Activated CD8-positive, alpha-beta T cell treated with anti-CD3 and anti-CD28 coated beads for 36 hours (primary cell): ENCODE data around the gene DCAF8. TPM values are rescaled to one million over a fixed set of nuclear protein-coding genes. Genes with fewer than 3 reads are reported as not detected.

Experiments
- ATAC-seq: fragments of 200-7000 bp; cut with Tn5 transposase; one replicate; pipeline ENCODE4 v1.10.0; 2021; ENCODE audit warnings: mild to moderate bottlenecking, moderate library complexity
- CTCF ChIA-PET: fragments of 350-600 bp; sonication (Branson Sonifier 250); formaldehyde crosslinking; loops from one replicate; lab custom pipeline; 2021; ENCODE audit warnings: antibody characterized with exemption; lab: Charles Lee
- POLR2A ChIA-PET: fragments of 350-600 bp; sonication (Branson Sonifier 250); formaldehyde crosslinking; loops from one replicate; lab custom pipeline; 2021; ENCODE audit warnings: antibody characterized with exemption; lab: Charles Lee
- DNase-seq: peaks from one replicate; pipeline ENCODE4 v3.0.0-alpha.2; 2020
- H3K27ac Mint-ChIP-seq: one replicate; pipeline ENCODE4 v1.8.0; 2021; ENCODE audit warnings: mild to moderate bottlenecking, mixed read lengths
- H3K27me3 Mint-ChIP-seq: one replicate; pipeline ENCODE4 v1.8.0; 2021; ENCODE audit warnings: mixed read lengths
- H3K36me3 Mint-ChIP-seq: one replicate; pipeline ENCODE4 v1.8.0; 2021; ENCODE audit warnings: low read depth, mixed read lengths
- H3K4me1 Mint-ChIP-seq: one replicate; pipeline ENCODE4 v1.8.0; 2021; ENCODE audit warnings: low read depth, mixed read lengths
- H3K4me3 Mint-ChIP-seq: one replicate; pipeline ENCODE4 v1.8.0; 2021; ENCODE audit warnings: mild to moderate bottlenecking, moderate library complexity, mixed read lengths
- H3K9me3 Mint-ChIP-seq: one replicate; pipeline ENCODE4 v1.8.0; 2021; ENCODE audit warnings: mixed read lengths
- intact Hi-C: fragments of 100-400 bp; cut with micrococcal nuclease; formaldehyde crosslinking; loops from one replicate; pipeline ENCODE4 v1.10.0; 2022
- total RNA-seq, 2 experiments: library from RNA; stranded (reverse); gene quantifications; one replicate each; pipeline ENCODE4 v1.2.3, GENCODE V29; 2021
- TF ChIP-seq, protein P1 (sequence below): fragments of 200-600 bp; IDR thresholded peaks from one replicate; pipeline ENCODE4 v1.8.0; 2022; ENCODE audit warnings: antibody characterized with exemption, mild to moderate bottlenecking

The DCAF8 gene
- total RNA-seq, 2 experiments from 2014 or later, result 116 TPM

DNA sequence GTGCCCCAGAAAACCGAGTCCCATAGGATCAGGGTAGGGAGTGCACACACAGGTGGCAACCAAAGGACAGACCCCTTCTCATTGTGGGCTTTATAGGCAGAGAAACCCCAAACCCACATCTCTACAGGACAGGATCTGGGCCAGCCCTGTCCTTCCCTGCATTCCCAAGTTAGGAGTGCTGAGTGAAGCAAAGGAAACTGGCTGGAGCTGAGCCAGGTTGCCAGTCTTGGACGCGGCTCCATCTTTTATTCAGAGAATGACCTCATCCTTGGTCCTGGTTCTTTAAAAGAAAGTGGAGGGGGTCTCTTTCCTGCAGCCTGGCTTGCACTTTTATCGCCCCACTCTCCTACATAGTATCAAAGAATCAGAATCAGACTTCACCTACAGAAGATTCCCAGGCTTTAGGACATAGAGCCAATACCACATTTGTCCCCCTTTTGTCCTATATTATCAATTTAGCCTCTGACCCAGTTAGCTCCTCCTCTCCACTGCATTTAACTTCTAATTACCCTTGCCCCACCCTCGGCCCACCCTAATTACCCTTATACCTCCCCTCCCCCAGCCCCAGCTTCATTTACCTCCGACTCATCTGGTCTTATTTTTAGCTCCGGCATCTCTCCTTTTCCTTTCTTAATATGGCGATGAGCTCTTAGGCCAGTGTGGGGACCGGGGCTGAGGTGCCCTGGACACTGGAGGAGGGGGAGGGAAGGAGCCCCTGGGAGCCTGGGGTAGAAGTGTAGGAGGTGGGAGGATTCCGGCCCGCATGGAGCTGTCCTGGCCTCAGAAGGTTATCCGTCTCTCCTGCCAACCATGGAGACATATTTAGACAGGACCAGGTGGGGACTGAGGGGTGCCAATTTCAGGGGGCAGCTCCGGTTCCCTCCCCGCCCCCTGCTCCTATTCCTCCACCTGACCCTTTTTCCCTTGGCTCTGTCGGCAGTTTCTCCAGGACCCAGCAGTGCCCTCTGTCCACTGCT lies 72.4 kb downstream of the DCAF8 start, which contains the start of gene CASQ1:
Gene CASQ1 (plus strand): TSS at position 927 of the 977 bp plus-strand sequence. CDS start 177 bp downstream, outside the sequence.
- ChIA-PET CTCF (interaction anchor here (0.9 to 5.3 kb wide), 8 partner anchors 11 to 186 kb away, joined by 3 to 102 read pairs (median 14); no protein-coding TSS in a partner anchor), POLR2A (interaction anchor here (0.9 kb wide), 1 partner anchor 103 kb away, joined by 3 read pairs; no protein-coding TSS in a partner anchor)
- ATAC-seq (no peak), DNase-seq (no peak)
- H3K9me3 Mint-ChIP-seq, result no peaks in the 10 kb centered on the region
- H3K4me3 Mint-ChIP-seq, result no peak within 1 kb of the TSS
- no peak within 1 kb of the TSS for H3K27ac Mint-ChIP-seq
- TF ChIP-seq, protein P1, sequence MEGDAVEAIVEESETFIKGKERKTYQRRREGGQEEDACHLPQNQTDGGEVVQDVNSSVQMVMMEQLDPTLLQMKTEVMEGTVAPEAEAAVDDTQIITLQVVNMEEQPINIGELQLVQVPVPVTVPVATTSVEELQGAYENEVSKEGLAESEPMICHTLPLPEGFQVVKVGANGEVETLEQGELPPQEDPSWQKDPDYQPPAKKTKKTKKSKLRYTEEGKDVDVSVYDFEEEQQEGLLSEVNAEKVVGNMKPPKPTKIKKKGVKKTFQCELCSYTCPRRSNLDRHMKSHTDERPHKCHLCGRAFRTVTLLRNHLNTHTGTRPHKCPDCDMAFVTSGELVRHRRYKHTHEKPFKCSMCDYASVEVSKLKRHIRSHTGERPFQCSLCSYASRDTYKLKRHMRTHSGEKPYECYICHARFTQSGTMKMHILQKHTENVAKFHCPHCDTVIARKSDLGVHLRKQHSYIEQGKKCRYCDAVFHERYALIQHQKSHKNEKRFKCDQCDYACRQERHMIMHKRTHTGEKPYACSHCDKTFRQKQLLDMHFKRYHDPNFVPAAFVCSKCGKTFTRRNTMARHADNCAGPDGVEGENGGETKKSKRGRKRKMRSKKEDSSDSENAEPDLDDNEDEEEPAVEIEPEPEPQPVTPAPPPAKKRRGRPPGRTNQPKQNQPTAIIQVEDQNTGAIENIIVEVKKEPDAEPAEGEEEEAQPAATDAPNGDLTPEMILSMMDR, result no peak
- peaks cover 2% of the 10 kb centered on the region for H3K27me3 Mint-ChIP-seq
- H3K36me3 Mint-ChIP-seq, result no peaks in the 10 kb centered on the region
- H3K4me1 Mint-ChIP-seq, result no peaks in the 10 kb centered on the region
- intact Hi-C loops, result loop anchor here (10.0 kb wide), 1 partner anchor 185 kb away; no protein-coding TSS in a partner anchor

DNA sequence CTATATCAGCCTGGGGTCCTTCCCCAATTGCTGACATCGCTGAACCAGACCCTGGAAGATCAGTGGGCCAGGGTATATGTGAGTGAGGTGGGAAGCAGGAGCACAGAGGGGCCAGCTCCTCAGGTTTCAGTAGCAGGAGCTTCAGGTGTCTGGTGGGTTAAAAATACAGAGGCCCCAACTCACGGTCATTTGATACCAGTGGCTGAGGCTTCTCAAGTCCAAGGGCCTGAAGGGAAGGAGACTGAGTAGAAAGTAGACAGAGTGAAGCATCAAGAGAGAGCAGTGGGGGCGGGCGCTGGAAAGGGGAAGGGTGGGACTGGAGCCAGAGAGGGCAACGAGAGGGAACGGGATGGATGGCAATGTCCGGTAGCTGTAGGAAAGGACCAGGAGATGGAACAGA lies 74.0 kb downstream of the DCAF8 start:
- Mint-ChIP-seq H3K36me3 (no peaks in the 10 kb centered on the region), H3K4me3 (no peak overlapping the region), H3K27ac (no peak overlapping the region), H3K27me3 (peaks cover 2% of the 10 kb centered on the region), H3K9me3 (no peaks in the 10 kb centered on the region), H3K4me1 (no peaks in the 10 kb centered on the region)
- DNase-seq (no peak), ATAC-seq (no peak)
- CTCF ChIA-PET, result interaction anchor here (1.9 to 5.3 kb wide), 2 partner anchors 102 to 103 kb away, joined by 9 to 102 read pairs; no protein-coding TSS in a partner anchor
- TF ChIP-seq, protein P1, result no peak
- intact Hi-C loops, result no loop called here
- POLR2A ChIA-PET, result no interaction called here

DNA sequence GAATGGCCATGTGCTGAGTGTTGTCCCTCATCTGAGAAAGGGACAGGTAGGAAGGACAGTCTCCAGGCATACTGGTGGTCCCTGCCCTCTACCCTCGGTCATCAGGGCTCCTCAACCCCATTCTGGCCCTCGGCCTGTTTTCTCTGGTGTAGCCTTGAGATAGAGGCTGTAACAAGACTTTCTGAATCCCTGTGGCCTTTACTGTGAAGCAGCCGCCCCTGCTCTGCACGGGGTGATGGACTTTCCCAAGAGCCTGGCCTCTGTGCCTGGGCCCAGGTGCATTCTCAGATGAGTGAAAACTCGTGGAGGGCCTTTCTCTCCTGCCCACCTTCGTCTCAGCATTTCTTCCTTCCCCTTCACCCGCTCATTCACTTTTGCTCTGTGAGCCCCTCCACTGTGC lies 74.9 kb downstream of the DCAF8 start:
- H3K27me3 Mint-ChIP-seq, result no peaks in the 10 kb centered on the region
- H3K27ac Mint-ChIP-seq, result no peak overlapping the region
- no peak overlapping the region for H3K4me3 Mint-ChIP-seq
- TF ChIP-seq, protein P1, result no peak
- no peaks in the 10 kb centered on the region for H3K9me3 Mint-ChIP-seq
- ATAC-seq (no peak), DNase-seq (no peak)
- intact Hi-C loops, result no loop called here
- ChIA-PET CTCF (interaction anchor here (1.1 to 1.9 kb wide), 3 partner anchors 61 to 104 kb away, joined by 3 to 9 read pairs (median 4); no protein-coding TSS in a partner anchor), POLR2A (no interaction called here)
- no peaks in the 10 kb centered on the region for H3K36me3 Mint-ChIP-seq
- no peaks in the 10 kb centered on the region for H3K4me1 Mint-ChIP-seq

DNA sequence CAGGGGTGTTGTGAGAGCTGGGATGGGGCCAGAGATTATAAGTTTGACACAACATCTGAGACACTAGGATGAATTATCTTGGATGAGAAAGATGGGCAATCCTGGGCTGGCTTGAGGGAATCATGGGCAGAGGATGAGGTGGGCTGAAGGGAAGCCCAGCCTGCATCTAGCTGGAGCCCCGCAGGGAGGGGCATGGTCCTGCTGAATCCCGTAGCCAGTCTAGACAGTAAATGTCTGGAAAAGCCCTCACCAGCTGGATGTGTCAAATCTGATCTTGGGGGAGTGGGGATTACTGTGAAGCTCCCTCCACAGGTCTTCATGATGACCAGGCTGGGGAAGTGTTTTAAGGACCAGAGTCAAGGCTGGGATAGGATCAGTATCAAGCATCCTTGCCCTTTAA lies 75.6 kb downstream of the DCAF8 start:
- H3K36me3 Mint-ChIP-seq, result no peaks in the 10 kb centered on the region
- CTCF ChIA-PET, result interaction anchor here (1.1 to 1.9 kb wide), 3 partner anchors 62 to 105 kb away, joined by 3 to 9 read pairs (median 4); no protein-coding TSS in a partner anchor
- H3K4me3 Mint-ChIP-seq, result no peak overlapping the region
- TF ChIP-seq, protein P1, result no peak
- ATAC-seq (no peak), DNase-seq (no peak)
- H3K4me1 Mint-ChIP-seq, result no peaks in the 10 kb centered on the region
- peaks cover 2% of the 10 kb centered on the region for H3K27me3 Mint-ChIP-seq
- POLR2A ChIA-PET, result interaction anchor here (0.5 kb wide), 1 partner anchor 68 kb away, joined by 3 read pairs; no protein-coding TSS in a partner anchor
- intact Hi-C loops, result no loop called here
- H3K9me3 Mint-ChIP-seq, result no peaks in the 10 kb centered on the region
- H3K27ac Mint-ChIP-seq, result no peak overlapping the region
